Activated CD4-positive, alpha-beta T cell treated with anti-CD3 and anti-CD28 coated beads, Interleukin-2, amount 50 U/mL, for 24 hours (primary cell): Measurements from ENCODE around the gene FZD4.

ENCODE experiments used
- DNase-seq, 2 donors: peaks; one replicate each; pipeline ENCODE4 v3.0.0-alpha.2; 2020; ENCODE audit warnings: low read depth in 1 of 2, low spot score in 1 of 2

The FZD4 gene

GRCh38 chr11:86914865-86915519 is 40.2 kb downstream of the FZD4 start:
- DNase-seq: no peak

DNA sequence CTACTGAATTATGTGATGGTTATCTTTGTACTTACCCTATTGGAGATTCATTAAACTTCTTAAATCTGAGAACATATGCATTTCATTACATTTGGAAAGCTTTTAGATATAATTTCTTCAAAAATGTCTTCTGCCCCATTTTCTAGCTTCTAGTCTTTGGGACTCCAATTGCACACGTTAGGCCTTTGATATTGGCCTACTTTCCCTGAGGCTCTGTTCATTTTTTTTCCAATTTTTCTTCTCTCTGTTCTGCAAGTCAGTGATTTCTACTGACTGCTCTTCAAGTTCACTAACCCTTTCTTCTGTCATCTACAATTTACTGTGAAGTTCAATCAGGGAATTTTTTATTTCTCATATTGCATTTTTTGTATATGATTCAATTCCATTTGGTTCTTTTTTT is 43.0 kb downstream of the FZD4 start:
- no peak for DNase-seq

GRCh38 chr11:86910592-86910991 is 44.6 kb downstream of the FZD4 start:
- no peak for DNase-seq

DNA sequence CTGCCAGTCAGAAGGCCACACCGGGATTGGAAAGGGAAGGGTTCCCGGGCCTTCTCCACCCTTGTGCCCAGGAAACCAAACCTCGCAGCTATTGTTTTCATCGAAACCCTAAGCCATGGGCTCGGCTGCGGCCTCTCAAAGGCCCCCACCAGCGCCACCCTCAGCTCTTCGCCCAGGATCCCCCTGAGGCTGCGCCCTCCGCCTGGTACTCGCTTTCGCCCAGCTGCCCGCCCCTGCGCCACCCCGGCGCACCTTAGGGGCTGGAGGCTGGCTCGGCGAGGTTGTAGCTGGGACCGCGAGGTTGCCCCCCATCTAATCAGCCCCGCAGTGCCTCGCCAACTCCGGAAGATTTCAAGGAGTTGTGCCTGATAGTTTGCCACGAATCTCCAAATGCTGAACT is 49.0 kb downstream of the FZD4 start:
- no peak for DNase-seq

DNA sequence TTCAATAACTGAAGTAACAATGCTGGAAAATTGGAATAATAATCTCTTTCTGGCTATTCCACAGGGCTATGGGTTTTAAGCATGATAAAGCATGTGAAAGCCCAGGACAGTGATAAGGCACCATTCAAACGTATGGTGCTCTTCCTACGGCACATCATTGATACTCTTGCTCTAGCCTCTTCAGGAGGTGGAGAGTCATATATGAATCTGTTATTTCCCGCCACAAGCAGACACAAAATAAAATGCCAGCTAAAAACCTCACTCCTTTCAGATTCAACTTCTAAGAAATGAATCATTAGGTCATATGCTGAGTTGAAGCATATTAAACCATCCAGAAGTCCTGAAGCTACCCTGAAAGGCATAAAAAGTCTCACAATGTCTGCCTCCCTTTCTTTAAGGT is 49.9 kb downstream of the FZD4 start:
- DNase-seq: no peak

DNA sequence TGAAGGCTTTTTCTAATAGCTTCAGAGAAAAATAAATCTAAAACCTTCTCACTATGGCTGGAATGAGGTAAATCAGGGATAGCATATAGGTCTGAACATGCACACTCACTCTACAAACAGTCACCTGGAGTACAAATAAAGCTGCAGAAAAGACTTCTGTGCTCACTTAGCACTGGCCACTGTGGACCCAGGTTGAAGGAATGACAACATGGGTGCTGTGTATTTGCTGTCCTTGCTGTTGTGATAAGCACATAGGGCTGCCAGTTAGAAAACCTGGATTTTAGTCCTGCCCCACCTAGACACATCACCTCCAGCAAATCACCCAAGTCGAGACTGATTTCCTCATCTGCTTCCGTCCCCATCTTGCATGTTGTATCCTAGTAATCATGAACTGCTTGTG is 51.2 kb downstream of the FZD4 start:
- no peak for DNase-seq

- no peak for DNase-seq
Measured at GRCh38 chr11:86902345-86902744, 52.9 kb downstream of the FZD4 start.

- DNase-seq: no peak
Measured at GRCh38 chr11:86901599-86901998, 53.6 kb downstream of the FZD4 start.

DNA sequence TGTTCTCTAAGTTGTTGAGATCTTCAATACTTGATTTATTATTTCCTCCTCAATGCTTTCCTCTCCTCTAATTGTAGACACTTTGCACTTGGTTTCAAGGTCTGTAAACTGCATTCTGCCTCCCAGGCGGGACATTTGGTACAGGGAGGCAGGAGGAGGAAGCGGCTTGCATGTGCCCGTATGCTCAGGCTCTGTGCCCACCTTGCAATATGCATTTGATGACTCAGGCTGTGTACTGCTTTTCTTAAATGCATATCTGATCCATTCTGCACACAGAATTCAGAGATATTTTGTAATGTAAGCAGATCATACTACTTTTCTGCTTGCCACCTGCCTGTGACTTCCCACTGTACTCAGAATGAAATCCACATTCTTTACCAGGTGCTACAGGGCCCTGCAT is 55.0 kb downstream of the FZD4 start:
- no peak for DNase-seq

DNA sequence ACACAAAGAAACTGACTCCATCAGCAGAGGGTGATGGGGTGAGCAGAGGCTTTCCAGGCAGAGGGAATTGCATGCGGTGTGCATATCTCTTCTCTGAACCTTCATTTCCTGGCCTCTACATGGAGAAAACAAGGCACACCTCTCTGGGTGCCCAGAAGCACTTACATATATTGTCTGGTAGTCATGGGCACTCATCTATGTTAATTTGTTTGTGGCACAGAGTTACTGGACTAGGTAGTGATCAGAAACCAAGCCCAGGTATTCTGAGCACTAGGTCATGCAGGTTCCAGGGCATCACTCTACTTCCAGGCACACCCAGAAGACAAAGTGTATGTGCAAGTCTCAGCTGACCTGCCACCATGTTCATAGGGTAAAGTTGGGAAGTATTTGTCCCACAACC is 56.5 kb downstream of the FZD4 start:
- DNase-seq: no peak

- no peak for DNase-seq
Measured at GRCh38 chr11:86896441-86896841, 58.8 kb downstream of the FZD4 start.
